22Rv1 (cell line): ENCODE results near the gene TNFSF9.

Experiments used
- H3K27ac ChIP-seq: fragments of 450-650 bp; 2 replicates; pipeline ENCODE4 v1.5.1; 2017
- ZFX ChIP-seq: fragments of 450-650 bp; IDR thresholded peaks from 2 replicates; pipeline ENCODE4 v1.6.1; 2017; ENCODE audit warnings: antibody characterized with exemption, borderline replicate concordance
- TF ChIP-seq, protein P1 (sequence below): fragments of 450-650 bp; IDR thresholded peaks from 2 replicates; pipeline ENCODE4 v1.5.1; 2017; ENCODE audit warnings: mild to moderate bottlenecking

Gene TNFSF9

GRCh38 chr19:6529351-6529750, 1.5 kb upstream of the TNFSF9 start:
- H3K27ac ChIP-seq = no peak overlapping the region
- TF ChIP-seq, protein P1, sequence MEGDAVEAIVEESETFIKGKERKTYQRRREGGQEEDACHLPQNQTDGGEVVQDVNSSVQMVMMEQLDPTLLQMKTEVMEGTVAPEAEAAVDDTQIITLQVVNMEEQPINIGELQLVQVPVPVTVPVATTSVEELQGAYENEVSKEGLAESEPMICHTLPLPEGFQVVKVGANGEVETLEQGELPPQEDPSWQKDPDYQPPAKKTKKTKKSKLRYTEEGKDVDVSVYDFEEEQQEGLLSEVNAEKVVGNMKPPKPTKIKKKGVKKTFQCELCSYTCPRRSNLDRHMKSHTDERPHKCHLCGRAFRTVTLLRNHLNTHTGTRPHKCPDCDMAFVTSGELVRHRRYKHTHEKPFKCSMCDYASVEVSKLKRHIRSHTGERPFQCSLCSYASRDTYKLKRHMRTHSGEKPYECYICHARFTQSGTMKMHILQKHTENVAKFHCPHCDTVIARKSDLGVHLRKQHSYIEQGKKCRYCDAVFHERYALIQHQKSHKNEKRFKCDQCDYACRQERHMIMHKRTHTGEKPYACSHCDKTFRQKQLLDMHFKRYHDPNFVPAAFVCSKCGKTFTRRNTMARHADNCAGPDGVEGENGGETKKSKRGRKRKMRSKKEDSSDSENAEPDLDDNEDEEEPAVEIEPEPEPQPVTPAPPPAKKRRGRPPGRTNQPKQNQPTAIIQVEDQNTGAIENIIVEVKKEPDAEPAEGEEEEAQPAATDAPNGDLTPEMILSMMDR = no peak
- no peak for TF ChIP-seq ZFX

- peak overlapping the region; percentile 71; the same call in 1 of the 2 replicates for H3K27ac ChIP-seq
- TF ChIP-seq ZFX = no peak
- TF ChIP-seq, protein P1 = no peak
Measured at GRCh38 chr19:6529937-6530385, 865 bp upstream of the TNFSF9 start.

DNA sequence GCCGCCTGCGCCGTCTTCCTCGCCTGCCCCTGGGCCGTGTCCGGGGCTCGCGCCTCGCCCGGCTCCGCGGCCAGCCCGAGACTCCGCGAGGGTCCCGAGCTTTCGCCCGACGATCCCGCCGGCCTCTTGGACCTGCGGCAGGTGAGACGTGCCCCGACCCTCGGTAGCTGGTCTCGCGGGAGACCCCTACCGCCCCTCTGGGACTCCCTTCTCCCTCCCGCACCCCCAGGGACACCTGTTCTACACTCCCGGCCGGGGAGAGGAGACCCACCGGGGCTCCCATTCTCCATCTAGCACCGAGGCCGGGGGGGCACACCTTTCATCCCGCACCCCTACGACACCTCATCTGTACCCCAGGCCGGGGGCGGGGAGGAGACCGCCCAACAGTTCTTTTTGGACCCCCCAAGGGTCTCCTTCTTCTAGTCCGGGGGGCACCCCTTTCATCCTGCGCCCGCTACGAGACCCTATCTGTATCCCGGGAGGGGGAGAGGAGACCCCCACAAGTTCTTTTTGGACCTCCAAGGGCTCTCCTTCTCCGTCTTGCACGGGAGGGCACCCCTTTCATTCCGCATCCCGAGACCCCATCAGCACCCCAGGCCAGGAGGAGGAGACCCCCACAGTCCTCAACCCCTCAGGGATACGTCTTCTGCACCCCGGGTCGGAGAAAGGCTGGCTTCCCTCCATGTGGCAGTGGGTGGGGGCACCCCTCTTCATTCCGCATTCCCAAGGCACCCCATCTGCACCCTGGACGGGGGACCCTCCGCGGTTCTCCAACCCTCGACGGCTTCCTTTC, 533 bp downstream of the TNFSF9 start:
- H3K27ac ChIP-seq = peak overlapping the region; percentile 71
- TF ChIP-seq, protein P1 = no peak
- TF ChIP-seq ZFX = no peak

GRCh38 chr19:6531956-6532243, 1.1 kb downstream of the TNFSF9 start:
- H3K27ac ChIP-seq = no peak overlapping the region
- TF ChIP-seq, protein P1 = no peak
- no peak for TF ChIP-seq ZFX

DNA sequence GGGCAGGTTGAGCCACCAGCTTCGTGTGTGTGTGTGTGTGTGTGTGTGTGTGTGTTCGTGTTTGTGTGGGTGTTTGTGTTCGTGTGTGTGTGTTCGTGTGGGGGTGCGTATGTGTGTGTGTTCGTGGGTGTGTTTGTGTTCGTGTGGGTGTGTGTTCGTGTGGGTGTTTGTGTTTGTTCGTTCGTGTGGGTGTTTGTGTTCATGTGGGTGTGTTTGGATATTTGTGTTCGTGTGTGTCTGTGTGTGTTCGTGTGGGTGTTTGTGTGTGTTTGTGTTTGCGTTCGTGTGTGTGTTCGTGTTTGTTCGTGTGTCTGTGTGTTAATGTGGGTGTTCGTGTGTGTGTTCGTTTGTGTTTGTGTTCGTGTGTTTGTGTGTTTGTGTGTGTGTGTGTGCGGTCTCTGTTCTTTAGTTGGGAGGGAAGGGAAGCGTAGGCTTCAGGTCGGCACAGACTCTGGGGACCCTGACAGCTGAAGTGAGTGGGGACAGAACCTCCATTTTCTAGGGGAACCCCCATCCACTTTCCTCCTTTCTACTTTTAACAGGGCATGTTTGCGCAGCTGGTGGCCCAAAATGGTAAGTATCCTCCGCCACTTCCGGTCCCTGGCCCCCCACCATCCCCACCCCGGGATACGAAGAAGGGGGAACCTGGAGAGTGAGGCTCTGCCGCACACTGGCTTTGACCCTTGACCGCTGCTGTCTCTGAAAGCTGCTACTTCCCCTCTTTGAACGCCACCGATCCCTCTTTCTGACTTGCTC, 1.6 kb downstream of the TNFSF9 start:
- TF ChIP-seq, protein P1 = no peak
- TF ChIP-seq ZFX = no peak
- no peak overlapping the region for H3K27ac ChIP-seq

DNA sequence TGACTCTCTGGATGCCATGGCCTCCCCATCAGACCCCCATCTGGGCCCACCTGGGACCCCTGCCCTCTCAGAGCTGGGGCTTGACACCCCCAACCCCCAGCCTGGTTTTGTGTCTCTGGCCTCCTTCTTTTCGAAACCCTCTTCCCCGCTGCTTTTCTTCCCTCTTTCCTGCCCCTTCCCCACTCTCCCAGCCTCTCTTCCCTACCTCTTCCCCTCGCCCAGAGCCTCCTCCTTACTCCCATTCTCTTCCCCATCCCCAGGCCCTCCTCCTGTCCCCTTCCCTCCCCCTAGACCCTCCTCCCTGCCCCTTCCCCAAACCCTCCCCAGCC, 2.1 kb downstream of the TNFSF9 start:
- no peak overlapping the region for H3K27ac ChIP-seq
- no peak for TF ChIP-seq ZFX
- TF ChIP-seq, protein P1 = no peak

GRCh38 chr19:6533746-6534418, 3.1 kb downstream of the TNFSF9 start:
- no peak for TF ChIP-seq ZFX
- no peak overlapping the region for H3K27ac ChIP-seq
